Stimulated activated CD4-positive, alpha-beta T cell treated with anti-CD3 and anti-CD28 coated beads, Interleukin-4, amount 100 ng/mL, for 48 hours (primary cell): ENCODE measurements around the gene GTPBP4.
"Not testable (repeated sequence)": the region's sequence is repeated elsewhere in the genome, so short reads cannot be mapped to it uniquely, and the experiment has no call there.

ENCODE experiments used
- DNase-seq, 2 donors: peaks; one replicate each; pipeline ENCODE4 v3.0.0-alpha.2; 2020; ENCODE audit warnings: low read depth in 2 of 2

GTPBP4 gene

DNA sequence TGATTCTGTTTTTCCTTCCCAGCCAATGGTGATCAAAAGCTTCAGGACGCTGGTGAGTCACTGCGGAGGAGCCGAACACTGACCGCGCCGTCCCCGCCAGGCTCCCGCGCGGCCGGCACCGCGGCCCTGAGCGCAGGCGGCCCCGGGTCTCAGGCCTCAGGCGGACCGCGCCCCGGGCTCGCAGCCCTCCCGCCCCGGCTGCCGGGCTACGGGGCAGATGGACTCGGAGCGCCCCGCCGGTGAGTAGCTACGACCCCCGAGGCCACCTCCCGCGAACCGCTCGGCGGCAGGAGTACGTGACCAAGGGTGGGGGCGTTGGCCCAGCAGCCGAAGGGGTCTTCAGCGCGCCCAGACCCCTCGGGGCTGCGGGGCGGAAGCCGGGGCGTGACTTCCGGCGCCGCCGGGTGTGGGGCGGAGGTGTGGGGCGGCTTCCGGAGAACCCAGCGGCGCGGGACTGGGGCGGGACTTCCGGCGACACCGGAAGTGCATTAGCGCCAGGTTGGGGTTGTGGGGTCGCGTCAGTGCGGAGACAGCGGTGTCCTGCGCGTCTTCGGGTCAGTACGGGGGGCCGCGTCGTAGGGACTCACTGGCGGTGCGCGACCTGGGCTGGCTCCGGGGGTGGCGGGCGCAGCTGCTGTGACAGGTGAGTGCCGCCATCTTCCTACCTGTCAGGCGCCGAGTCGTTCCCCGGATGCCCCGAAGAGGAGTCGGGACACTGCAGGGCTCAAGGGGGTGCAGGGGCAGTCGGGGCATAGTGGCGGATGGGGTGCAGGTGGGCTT, 68.3 kb downstream of the GTPBP4 start, which contains the start of gene WDR37:
TSS of gene WDR37 (plus strand) at position 60 of the 780 bp plus-strand sequence. CDS start 15,771 bp downstream, outside the sequence.
- DNase-seq, result peak; percentile 78 to 82

- no peak for DNase-seq
These were observed 68.9 kb downstream of the GTPBP4 start for GRCh38 chr10:1057106-1057657.

- DNase-seq, result no peak
These were observed 69.8 kb downstream of the GTPBP4 start for GRCh38 chr10:1058017-1058416.

GRCh38 chr10:1059902-1060301, 71.7 kb downstream of the GTPBP4 start:
- no peak for DNase-seq

DNA sequence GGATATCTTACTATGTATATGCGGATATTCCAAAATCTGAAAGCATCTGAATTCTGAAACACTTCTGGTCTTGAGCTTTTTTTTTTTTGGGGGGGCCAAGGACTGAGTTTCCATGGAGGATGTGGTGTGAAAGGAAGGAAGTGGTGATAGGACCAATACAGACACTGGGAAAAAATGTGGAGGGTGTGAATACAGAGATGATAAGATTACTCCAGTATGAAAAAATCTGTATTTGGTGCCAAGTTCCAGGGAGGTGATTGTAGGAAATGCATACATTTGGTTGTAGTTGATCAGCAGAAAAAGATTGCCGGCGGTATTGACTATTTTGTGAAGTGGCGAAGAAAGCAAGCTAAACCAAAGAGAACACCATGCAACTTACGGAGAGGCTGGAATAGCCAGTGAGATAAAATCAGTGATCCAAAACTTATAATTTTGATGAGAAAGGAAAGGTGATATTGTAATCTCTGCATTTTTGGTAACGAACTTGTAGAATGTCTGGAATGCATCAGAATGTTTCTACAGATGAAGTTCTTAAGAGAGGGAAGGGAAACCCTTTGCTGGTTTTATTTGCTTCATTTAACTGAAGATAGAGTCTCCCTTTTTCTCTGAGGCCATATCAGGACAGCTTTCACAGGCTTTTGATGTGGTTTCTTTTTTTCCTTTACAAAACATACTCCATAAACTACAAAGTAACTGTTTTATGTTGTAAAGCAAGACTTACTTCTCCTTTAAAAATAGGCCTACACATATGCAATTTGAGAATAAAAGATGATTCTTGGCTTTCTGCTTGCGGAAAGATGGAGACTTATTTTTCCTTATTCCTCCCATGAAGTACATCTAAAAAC, 73.9 kb downstream of the GTPBP4 start:
- no peak for DNase-seq

DNA sequence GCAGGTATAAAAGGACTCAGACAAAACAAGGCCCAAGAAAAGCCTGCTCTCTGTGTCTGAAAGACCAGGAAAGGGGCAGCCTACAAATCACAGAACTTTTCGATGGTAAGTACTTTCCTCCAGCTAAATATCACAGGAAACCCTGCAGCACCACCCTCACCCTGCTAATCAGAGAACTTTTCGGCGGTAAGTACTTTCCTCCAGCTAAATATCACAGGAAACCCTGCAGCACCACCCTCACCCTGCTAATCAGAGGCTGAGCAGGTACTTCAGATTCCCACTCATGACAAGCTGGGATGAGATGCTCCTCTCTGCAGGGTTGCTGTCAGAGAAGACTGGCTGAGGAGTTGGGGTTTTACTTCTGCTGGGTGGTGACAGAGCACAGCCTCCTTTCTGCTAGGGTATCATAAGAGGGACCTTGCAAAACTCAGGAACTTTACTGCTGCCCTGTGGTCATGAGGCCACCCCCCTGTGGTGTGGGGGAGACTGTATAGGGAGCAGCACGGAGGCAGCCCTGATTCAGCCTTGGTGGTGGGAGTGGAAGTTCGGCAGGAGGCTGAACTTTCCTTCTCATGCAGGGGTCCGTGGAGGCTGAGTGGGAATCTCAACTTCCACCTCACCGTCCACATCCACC, 75.1 kb downstream of the GTPBP4 start:
- DNase-seq, result no peak

DNA sequence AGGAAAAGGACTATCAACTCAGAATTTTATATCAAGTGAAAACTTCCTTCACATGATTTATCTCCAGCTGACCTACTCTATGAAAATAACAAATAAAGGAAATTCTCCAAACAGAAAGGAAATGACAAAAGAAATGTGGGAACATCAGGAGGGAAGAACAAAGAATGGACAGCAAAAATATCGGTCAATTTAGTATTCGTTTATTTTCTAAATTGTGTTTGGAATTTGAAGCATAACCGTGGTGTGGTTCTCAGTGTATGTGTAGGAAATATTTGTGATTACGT, 76.7 kb downstream of the GTPBP4 start:
- DNase-seq, result no peak

DNA sequence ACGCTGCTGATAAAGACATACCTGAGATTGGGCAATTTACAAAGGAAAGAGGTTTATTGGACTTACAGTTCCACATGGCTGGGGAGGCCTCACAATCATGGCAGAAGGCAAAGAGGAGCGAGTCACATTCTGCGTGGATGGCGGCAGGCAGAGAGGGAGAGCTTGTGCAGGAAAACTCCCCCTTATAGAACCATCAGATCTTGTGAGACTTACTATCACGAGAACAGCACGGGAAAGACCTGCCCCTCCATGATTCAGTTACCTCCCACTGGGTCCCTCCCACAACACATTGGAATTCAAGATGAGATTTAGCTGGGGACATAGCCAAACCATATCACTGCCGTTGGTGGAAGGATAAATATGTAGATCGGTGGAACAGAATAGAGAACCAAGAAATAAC, 78.5 kb downstream of the GTPBP4 start:
- not testable (repeated sequence) for DNase-seq

DNA sequence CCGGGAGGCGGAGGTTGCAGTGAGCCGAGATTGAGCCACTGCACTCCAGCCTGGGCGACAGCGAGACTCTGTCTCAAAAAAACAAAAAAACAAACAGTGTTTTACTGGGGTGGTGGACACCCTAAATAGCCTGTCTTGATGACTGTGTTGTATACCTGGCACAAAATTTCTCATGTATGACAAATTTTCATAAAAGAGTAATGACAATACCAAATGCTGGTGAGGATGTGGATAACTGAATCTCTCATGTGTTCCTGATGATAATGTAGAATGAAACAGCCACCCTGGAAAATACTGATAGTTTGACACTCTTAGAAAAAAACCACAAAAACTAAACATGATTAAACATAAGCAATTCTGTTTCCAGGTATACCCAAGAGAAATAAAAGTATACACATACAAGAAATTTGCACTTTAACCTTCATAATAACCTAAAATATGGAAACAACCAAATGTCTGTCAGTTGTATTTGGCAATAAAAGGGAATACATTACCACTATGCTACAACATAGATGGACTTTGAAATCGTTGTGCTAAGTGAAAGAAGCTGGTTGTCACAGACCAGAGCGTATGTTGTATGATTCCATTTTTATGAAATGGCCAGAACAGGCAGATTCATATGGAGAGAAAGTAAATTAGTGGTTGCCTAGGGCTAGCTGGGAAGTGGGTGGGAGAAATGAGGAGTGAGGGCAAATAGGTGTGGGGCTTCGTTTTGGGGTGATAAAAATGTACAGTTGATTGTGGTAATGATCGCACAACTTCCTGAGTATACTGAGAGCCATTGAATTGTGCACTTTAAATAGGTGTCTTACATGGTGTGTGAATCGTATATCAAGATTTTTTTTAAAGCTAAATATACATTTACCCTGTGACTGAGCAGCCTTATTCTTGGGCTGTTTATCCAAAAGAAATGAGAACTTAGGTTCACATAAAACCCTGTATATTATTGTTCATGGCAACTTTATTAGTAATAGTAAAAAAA, 80.4 kb downstream of the GTPBP4 start:
- DNase-seq, result no peak
